ENCODE results near the gene RPS8.

DNA sequence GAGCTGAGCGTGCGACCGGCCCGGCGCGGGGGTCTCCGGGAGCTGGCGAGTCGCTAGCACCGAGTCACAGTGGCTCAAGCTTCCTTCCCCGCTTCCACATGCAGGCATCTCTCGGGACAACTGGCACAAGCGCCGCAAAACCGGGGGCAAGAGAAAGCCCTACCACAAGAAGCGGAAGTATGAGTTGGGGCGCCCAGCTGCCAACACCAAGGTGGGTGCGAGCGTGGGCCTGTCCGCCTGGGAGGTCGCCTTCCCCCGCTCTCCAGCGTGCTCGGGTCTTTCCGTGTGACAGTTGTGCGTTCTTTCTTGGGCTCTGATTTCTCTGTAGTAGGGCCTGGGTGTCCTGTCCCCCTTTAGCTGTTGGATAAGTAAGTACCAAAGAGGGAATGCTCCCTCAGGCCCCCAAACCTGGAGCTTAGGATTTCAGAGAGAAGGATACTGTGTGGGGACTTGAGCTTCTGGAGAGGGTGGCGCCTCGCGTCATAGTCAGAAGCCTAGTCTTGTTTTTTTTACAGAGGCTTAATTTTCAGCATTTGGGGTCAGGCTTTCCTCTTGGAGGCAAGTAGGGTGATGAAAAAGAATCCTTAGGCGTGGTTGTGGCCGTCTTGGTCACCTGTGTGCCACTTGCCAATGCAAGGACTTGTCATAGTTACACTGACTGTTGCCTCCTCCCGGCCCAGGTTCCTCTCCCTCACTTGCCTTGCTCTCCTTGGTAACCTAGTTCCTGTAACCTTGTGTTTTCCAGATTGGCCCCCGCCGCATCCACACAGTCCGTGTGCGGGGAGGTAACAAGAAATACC lies 790 bp downstream of the RPS8 start:
- TF ChIP-seq, protein P1, sequence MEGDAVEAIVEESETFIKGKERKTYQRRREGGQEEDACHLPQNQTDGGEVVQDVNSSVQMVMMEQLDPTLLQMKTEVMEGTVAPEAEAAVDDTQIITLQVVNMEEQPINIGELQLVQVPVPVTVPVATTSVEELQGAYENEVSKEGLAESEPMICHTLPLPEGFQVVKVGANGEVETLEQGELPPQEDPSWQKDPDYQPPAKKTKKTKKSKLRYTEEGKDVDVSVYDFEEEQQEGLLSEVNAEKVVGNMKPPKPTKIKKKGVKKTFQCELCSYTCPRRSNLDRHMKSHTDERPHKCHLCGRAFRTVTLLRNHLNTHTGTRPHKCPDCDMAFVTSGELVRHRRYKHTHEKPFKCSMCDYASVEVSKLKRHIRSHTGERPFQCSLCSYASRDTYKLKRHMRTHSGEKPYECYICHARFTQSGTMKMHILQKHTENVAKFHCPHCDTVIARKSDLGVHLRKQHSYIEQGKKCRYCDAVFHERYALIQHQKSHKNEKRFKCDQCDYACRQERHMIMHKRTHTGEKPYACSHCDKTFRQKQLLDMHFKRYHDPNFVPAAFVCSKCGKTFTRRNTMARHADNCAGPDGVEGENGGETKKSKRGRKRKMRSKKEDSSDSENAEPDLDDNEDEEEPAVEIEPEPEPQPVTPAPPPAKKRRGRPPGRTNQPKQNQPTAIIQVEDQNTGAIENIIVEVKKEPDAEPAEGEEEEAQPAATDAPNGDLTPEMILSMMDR (IDR thresholded peaks at IDR 0.05; ENCODE audit: low read depth, low read length, missing input control), result no peak
- TF ChIP-seq GABPA (IDR thresholded peaks at IDR 0.05 in 1 of 2, conservative IDR thresholded peaks at IDR 0.05 in 1 of 2) (no peak), JUND (IDR thresholded peaks at IDR 0.05) (no peak), EGR1 (IDR thresholded peaks at IDR 0.05; ENCODE audit: low read depth in 2 of 2) (no peak), SP1 (IDR thresholded peaks at IDR 0.05) (no peak)
- TF ChIP-seq, protein P2, sequence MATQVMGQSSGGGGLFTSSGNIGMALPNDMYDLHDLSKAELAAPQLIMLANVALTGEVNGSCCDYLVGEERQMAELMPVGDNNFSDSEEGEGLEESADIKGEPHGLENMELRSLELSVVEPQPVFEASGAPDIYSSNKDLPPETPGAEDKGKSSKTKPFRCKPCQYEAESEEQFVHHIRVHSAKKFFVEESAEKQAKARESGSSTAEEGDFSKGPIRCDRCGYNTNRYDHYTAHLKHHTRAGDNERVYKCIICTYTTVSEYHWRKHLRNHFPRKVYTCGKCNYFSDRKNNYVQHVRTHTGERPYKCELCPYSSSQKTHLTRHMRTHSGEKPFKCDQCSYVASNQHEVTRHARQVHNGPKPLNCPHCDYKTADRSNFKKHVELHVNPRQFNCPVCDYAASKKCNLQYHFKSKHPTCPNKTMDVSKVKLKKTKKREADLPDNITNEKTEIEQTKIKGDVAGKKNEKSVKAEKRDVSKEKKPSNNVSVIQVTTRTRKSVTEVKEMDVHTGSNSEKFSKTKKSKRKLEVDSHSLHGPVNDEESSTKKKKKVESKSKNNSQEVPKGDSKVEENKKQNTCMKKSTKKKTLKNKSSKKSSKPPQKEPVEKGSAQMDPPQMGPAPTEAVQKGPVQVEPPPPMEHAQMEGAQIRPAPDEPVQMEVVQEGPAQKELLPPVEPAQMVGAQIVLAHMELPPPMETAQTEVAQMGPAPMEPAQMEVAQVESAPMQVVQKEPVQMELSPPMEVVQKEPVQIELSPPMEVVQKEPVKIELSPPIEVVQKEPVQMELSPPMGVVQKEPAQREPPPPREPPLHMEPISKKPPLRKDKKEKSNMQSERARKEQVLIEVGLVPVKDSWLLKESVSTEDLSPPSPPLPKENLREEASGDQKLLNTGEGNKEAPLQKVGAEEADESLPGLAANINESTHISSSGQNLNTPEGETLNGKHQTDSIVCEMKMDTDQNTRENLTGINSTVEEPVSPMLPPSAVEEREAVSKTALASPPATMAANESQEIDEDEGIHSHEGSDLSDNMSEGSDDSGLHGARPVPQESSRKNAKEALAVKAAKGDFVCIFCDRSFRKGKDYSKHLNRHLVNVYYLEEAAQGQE (IDR thresholded peaks at IDR 0.05), result no peak
